HepG2 (cell line): ENCODE results near the gene ACER3. TPM values are rescaled to one million over a fixed set of nuclear protein-coding genes. Genes with fewer than 3 reads are reported as not detected.
"Not testable (repeated sequence)": the region's sequence is repeated elsewhere in the genome, so short reads cannot be mapped to it uniquely, and the experiment has no call there.

Source experiments
- ATAC-seq: fragments of 200-7000 bp; cut with Tn5 transposase; 3 replicates; pipeline ENCODE4 v1.9.1; 2020; ENCODE audit warnings: mild to moderate bottlenecking, moderate library complexity
- BruUV-seq: library from RNA; stranded (reverse); fragments of 400-500 nt; replicated peaks from 2 replicates; lab custom pipeline; 2021; lab: Mats Ljungman, UMichigan
- CTCF ChIA-PET: fragments of 300-600 bp; formaldehyde crosslinking; extraction: SDS; loops from one replicate; lab custom pipeline; 2021; ENCODE audit warnings: low total read pairs, inconsistent platforms, low intra/inter-chr PET ratio; lab: Yijun Ruan, JAX
- POLR2A ChIA-PET: fragments of 350-600 bp; sonication (Branson Sonifier 250); formaldehyde crosslinking; loops from one replicate; lab custom pipeline; 2020; ENCODE audit warnings: antibody characterized with exemption, inconsistent platforms; lab: Yijun Ruan, JAX
- DNase-seq: peaks from one replicate; pipeline ENCODE4 v3.0.0-alpha.2; 2015; ENCODE audit warnings: low spot score
- FAIRE-seq: peaks from 3 replicates; lab custom pipeline; 2011; peaks lifted over from hg19 to GRCh38; lab: Jason Lieb, UNC
- H2AFZ ChIP-seq: one replicate; pipeline ENCODE4 v1.6.1; 2011; ENCODE audit warnings: low read length, inconsistent platforms
- H3K27ac ChIP-seq: fragments of 300-600 bp; 3 replicates; pipeline ENCODE4 v1.8.0; 2011; ENCODE audit warnings: mixed run types, mild to moderate bottlenecking, mixed read lengths, low read length, inconsistent platforms; ENCODE audit not compliant: insufficient read depth; ENCODE audit errors: extremely low read length
- H3K27me3 ChIP-seq, 2 experiments: fragments of 200-600 bp in 1 of 2; 2 replicates in 1 of 2; 3 replicates in 1 of 2; pipeline versions ENCODE4 v1.6.0 to v1.8.0; 2011; ENCODE audit warnings: low read length in 2 of 2, mild to moderate bottlenecking in 2 of 2, moderate library complexity in 2 of 2, inconsistent platforms in 1 of 2; ENCODE audit not compliant: insufficient read depth in 2 of 2, control insufficient read depth in 1 of 2
- H3K36me3 ChIP-seq, 2 experiments: fragments of 200-600 bp in 1 of 2; replicated peaks in 1 of 2; 2 replicates in 1 of 2; 3 replicates in 1 of 2; pipeline versions ENCODE4 v1.5.1 to v1.8.0; 2011; ENCODE audit warnings: low read length in 2 of 2, inconsistent platforms in 1 of 2; ENCODE audit not compliant: insufficient read depth in 2 of 2, control insufficient read depth in 1 of 2
- H3K4me1 ChIP-seq: 2 replicates; pipeline ENCODE4 v1.5.1; 2012; ENCODE audit warnings: low read length, inconsistent platforms; ENCODE audit not compliant: insufficient read depth
- H3K4me2 ChIP-seq: 2 replicates; pipeline ENCODE4 v1.6.0; 2011; ENCODE audit warnings: low read depth, low read length, inconsistent platforms
- H3K4me3 ChIP-seq, 3 experiments: fragments of 200-600 bp in 1 of 3; sonication (generic), shearing (Covaris generic) in 1 of 3; replicated peaks in 1 of 3; 2 replicates each; pipeline ENCODE4 v1.5.1; 2011 to 2016; ENCODE audit warnings: low read length in 3 of 3, inconsistent platforms in 2 of 3, low read depth in 2 of 3, mild to moderate bottlenecking in 2 of 3, control low read depth in 1 of 3, mixed read lengths in 1 of 3; ENCODE audit not compliant: insufficient read depth in 1 of 3
- H3K79me2 ChIP-seq: one replicate; pipeline ENCODE4 v1.6.1; 2011; ENCODE audit warnings: low read length, inconsistent platforms; ENCODE audit not compliant: insufficient read depth
- H3K9ac ChIP-seq: 2 replicates; pipeline ENCODE4 v1.6.0; 2011; ENCODE audit warnings: mild to moderate bottlenecking, low read depth, low read length, inconsistent platforms; ENCODE audit not compliant: insufficient read depth
- H3K9me3 ChIP-seq: 2 replicates; pipeline ENCODE4 v1.5.1; 2012; ENCODE audit warnings: mild to moderate bottlenecking, low read length
- H4K20me1 ChIP-seq: 2 replicates; pipeline ENCODE4 v1.6.0; 2011; ENCODE audit warnings: inconsistent platforms, mild to moderate bottlenecking, low read length, moderate library complexity; ENCODE audit not compliant: insufficient read depth
- CENPX ChIP-seq: sonication (generic); formaldehyde crosslinking; IDR thresholded peaks from 2 replicates; pipeline ENCODE4 v1.9.0; 2021; ENCODE audit warnings: mild to moderate bottlenecking, missing genetic modification reagents, moderate library complexity
- ERF ChIP-seq: IDR thresholded peaks from 2 replicates; pipeline ENCODE4 v1.6.1; 2018; ENCODE audit warnings: missing biosample characterization, missing genetic modification reagents
- FOSL1 ChIP-seq: sonication (generic); formaldehyde crosslinking; IDR thresholded peaks from 2 replicates; pipeline ENCODE4 v1.9.0; 2021; ENCODE audit warnings: missing genetic modification reagents, borderline replicate concordance
- FOXK2 ChIP-seq: fragments of 450-650 bp; IDR thresholded peaks from 2 replicates; pipeline ENCODE4 v1.6.1; 2016
- GLI4 ChIP-seq: sonication (generic); formaldehyde crosslinking; IDR thresholded peaks from 2 replicates; pipeline ENCODE4 v1.5.1; 2020; ENCODE audit warnings: missing genetic modification reagents, mild to moderate bottlenecking, moderate library complexity, borderline replicate concordance
- GZF1 ChIP-seq: sonication (generic); formaldehyde crosslinking; IDR thresholded peaks from 2 replicates; pipeline ENCODE4 v1.5.1; 2020; ENCODE audit warnings: mild to moderate bottlenecking, missing genetic modification reagents
- HOXA7 ChIP-seq: sonication (generic); formaldehyde crosslinking; IDR thresholded peaks from 2 replicates; pipeline ENCODE4 v1.8.1; 2022; ENCODE audit warnings: mild to moderate bottlenecking, missing genetic modification reagents, moderate library complexity
- SPEN ChIP-seq: sonication (generic); formaldehyde crosslinking; IDR thresholded peaks from 2 replicates; pipeline ENCODE4 v1.5.1; 2020; ENCODE audit warnings: low read depth, mild to moderate bottlenecking, missing genetic modification reagents
- ZC3H4 ChIP-seq: sonication (generic); formaldehyde crosslinking; IDR thresholded peaks from 2 replicates; pipeline ENCODE4 v1.4.0; 2020; ENCODE audit warnings: missing genetic modification reagents, borderline replicate concordance
- ZNF431 ChIP-seq: sonication (generic); formaldehyde crosslinking; IDR thresholded peaks from 2 replicates; pipeline ENCODE4 v1.9.0; 2022; ENCODE audit warnings: missing genetic modification reagents, low read depth, mild to moderate bottlenecking, borderline replicate concordance
- ZNF720 ChIP-seq: sonication (generic); formaldehyde crosslinking; IDR thresholded peaks from 2 replicates; pipeline ENCODE4 v1.4.0; 2020; ENCODE audit warnings: missing genetic modification reagents
- ZNF747 ChIP-seq: sonication (generic); formaldehyde crosslinking; IDR thresholded peaks from 2 replicates; pipeline ENCODE4 v1.8.1; 2023; ENCODE audit warnings: missing genetic modification reagents, mild to moderate bottlenecking, borderline replicate concordance
- ZNF816 ChIP-seq: sonication (generic); formaldehyde crosslinking; IDR thresholded peaks from 2 replicates; pipeline ENCODE4 v1.8.0; 2022; ENCODE audit warnings: missing genetic modification reagents, mild to moderate bottlenecking, borderline replicate concordance
- WGBS: methylation state at CpG from one replicate; pipeline ENCODE4 v1.1.6; 2017; ENCODE audit warnings: low lambda C conversion rate; 5-methylcytosine and 5-hydroxymethylcytosine counted together
- in situ Hi-C: cut with HindIII; loops from 2 replicates; pipeline ENCODE4 v1.10.0; 2017; ENCODE audit warnings: low pct_unique_long_range_greater_than_20kb; ENCODE audit not compliant: extremely low pct_ligation_motif_present
- intact Hi-C: fragments of 100-400 bp; cut with micrococcal nuclease; formaldehyde crosslinking; loops from one replicate; pipeline ENCODE4 v1.10.0; 2022; ENCODE audit not compliant: unreplicated experiment
- polyA plus RNA-seq, 8 experiments: library from polyadenylated mRNA; depleted of rRNA in 3 of 8; stranded (reverse) in 7 of 8; unstranded in 1 of 8; fragments of >200 nt; fragmentation: Illumina TruSeq in 4 of 8; extraction: Trizol in 4 of 8; gene quantifications; 2 replicates each; pipeline versions ENCODE4 v1.2.1 to v1.2.3, GENCODE V29; 2011 to 2016; ENCODE audit warnings: low read depth in 4 of 8, missing spikeins in 1 of 8, mixed read lengths in 1 of 8; ENCODE audit not compliant: insufficient read depth in 1 of 8
- total RNA-seq, 5 experiments: library from RNA; depleted of rRNA; stranded (reverse); fragments of >200 nt; fragmentation: Illumina TruSeq; extraction: Trizol; gene quantifications; 2 replicates each; pipeline ENCODE4 v1.2.3, GENCODE V29; 2016; ENCODE audit warnings: low read depth in 1 of 5
- TF ChIP-seq, protein P1 (sequence below): sonication (generic); formaldehyde crosslinking; IDR thresholded peaks from 2 replicates; pipeline ENCODE4 v1.4.0; 2020; ENCODE audit warnings: missing genetic modification reagents, mild to moderate bottlenecking, borderline replicate concordance
- TF ChIP-seq, protein P2 (sequence below): sonication (generic); formaldehyde crosslinking; IDR thresholded peaks from 2 replicates; pipeline ENCODE4 v1.4.0; 2020; ENCODE audit warnings: mild to moderate bottlenecking, missing genetic modification reagents

ACER3 gene
- total and polyA plus RNA-seq, 2 of the 13 experiments (the other 11 are each of a cell fraction or from before 2014, with no cell fraction given): 6.0 to 9.8 TPM

GRCh38 chr11:76855670-76856069 is 5.0 kb upstream of the ACER3 start:
- BruUV-seq: not testable (repeated sequence)

GRCh38 chr11:76856106-76856505 is 4.6 kb upstream of the ACER3 start:
- ChIA-PET POLR2A (no interaction called here), CTCF (no interaction called here)
- H3K9me3 ChIP-seq: no peaks in the 10 kb centered on the region
- DNase-seq (no peak), FAIRE-seq (no peak), ATAC-seq (no peak)
- no peak overlapping the region for H3K4me3 ChIP-seq
- H3K27ac ChIP-seq: no peak overlapping the region
- in situ Hi-C loops (no loop called here), intact Hi-C loops (no loop called here)
- no peaks in the 10 kb centered on the region for H4K20me1 ChIP-seq
- H3K27me3 ChIP-seq: no peaks in the 10 kb centered on the region; a peak in 1 of 5 replicates
- H3K79me2 ChIP-seq: no peaks in the 10 kb centered on the region
- no TSS peak for BruUV-seq
- H3K4me1 ChIP-seq: peaks cover 6% of the 10 kb centered on the region
- TF ChIP-seq CENPX (CRISPR knock-in tag): no peak
- TF ChIP-seq FOXK2: no peak
- no peak for TF ChIP-seq GLI4
- no peak for TF ChIP-seq FOSL1 (CRISPR knock-in tag)
- TF ChIP-seq, protein P1, sequence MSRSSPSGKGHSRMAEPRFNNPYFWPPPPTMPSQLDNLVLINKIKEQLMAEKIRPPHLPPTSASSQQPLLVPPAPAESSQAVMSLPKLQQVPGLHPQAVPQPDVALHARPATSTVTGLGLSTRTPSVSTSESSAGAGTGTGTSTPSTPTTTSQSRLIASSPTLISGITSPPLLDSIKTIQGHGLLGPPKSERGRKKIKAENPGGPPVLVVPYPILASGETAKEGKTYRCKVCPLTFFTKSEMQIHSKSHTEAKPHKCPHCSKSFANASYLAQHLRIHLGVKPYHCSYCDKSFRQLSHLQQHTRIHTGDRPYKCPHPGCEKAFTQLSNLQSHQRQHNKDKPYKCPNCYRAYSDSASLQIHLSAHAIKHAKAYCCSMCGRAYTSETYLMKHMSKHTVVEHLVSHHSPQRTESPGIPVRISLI (CRISPR knock-in tag): no peak
- TF ChIP-seq, protein P2, sequence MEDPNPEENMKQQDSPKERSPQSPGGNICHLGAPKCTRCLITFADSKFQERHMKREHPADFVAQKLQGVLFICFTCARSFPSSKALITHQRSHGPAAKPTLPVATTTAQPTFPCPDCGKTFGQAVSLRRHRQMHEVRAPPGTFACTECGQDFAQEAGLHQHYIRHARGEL: no peak
- no peak for TF ChIP-seq HOXA7 (CRISPR knock-in tag)
- no peak for TF ChIP-seq ZNF431 (CRISPR knock-in tag)
- no peak for TF ChIP-seq ZNF747 (CRISPR knock-in tag)
- no peak for TF ChIP-seq SPEN
- TF ChIP-seq ZNF720: no peak
- no peak for TF ChIP-seq ERF (CRISPR knock-in tag)
- TF ChIP-seq ZC3H4: no peak
- TF ChIP-seq GZF1 (CRISPR knock-in tag): no peak
- TF ChIP-seq ZNF816: no peak
- H3K36me3 ChIP-seq: no peaks in the 10 kb centered on the region
- no peak overlapping the region for H3K9ac ChIP-seq
- no peak overlapping the region for H3K4me2 ChIP-seq
- H2AFZ ChIP-seq: no peak overlapping the region

More at GRCh38 chr11:76855670-76856069, 5.0 kb upstream of the ACER3 start:
- CTCF ChIA-PET, ATAC-seq, H3K79me2 ChIP-seq, in situ Hi-C loops, H4K20me1 ChIP-seq, DNase-seq, intact Hi-C loops, H3K27ac ChIP-seq, FAIRE-seq, H3K9me3 ChIP-seq, H3K36me3 ChIP-seq, H3K4me2 ChIP-seq, H3K4me1 ChIP-seq, H2AFZ ChIP-seq, H3K9ac ChIP-seq, H3K27me3 ChIP-seq, H3K4me3 ChIP-seq, POLR2A ChIA-PET: not testable (repeated sequence)
- WGBS: 46% methylated on average over 5 of the region's 5 CpGs
